NCI-H526 treated with DMSO at 0.1 percent for 48 hours (cell line): Measurements from ENCODE around the gene ROBO3.

Experiments
- DNase-seq: peaks from one replicate; lab custom pipeline; 2025; lab: John Stamatoyannopoulos, UW

Gene ROBO3

GRCh38 chr11:124842305-124842704, 22.9 kb upstream of the ROBO3 start:
- DNase-seq, result no peak

- no peak for DNase-seq
Measured at GRCh38 chr11:124843616-124843910, 21.7 kb upstream of the ROBO3 start.

DNA sequence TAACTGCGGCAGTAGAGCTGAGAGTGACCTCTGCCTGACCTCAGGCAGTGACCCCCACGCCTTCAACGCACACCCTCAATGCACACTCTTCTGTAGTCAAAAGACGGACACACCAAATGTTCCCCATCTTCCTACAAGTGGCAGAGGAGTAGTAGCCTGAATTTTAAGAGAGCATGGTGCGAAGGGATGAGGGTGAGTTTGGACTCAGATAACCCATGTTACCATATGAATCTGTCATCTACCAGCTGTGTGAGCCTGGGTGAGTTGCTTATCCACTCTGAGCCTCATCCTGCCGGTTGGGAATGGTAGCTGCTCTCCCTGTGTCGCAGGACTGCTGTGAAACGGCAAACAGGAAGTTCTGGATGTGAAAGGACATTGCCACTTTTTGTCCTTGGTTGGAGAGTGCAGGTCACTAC, 20.6 kb upstream of the ROBO3 start:
- DNase-seq, result no peak

GRCh38 chr11:124846070-124846673, 19.1 kb upstream of the ROBO3 start:
- no peak for DNase-seq

DNA sequence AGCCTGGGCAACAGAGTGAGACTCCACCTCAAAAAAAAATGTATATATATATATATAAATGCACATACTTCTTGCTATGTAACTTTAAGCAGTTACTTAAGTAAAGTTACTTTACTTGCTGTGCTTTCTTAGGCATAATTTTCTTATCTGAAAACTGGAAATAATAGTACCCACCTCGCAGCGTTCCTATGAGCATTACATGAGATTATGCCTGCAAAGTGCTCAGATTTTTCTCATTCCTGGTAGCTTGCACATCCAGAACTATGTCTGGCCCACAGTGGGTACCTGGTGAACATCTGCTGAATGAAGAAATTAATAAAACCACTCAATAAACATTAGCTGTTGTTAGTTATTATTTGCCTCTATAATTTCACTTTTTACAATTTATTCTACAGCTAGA, 6.1 kb upstream of the ROBO3 start:
- no peak for DNase-seq

DNA sequence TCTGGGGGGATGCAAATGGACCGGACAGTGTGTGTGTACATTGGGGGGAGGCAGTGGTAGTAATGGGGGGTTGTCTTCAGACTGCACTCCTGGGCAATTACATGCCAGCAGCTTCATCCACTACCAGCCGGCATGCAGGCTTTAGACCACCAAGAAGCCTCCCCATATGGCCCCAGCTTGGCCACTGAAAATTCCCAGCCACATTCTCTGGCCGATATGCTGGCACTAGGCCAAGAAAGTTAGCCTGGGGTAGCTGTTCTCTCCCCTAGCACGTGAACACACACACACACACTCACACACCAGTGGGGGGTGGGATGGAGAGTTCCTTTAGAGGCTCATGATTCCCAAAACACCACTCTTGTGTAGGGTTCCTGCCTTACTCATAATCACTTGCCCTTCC, 3.6 kb upstream of the ROBO3 start:
- DNase-seq, result no peak

DNA sequence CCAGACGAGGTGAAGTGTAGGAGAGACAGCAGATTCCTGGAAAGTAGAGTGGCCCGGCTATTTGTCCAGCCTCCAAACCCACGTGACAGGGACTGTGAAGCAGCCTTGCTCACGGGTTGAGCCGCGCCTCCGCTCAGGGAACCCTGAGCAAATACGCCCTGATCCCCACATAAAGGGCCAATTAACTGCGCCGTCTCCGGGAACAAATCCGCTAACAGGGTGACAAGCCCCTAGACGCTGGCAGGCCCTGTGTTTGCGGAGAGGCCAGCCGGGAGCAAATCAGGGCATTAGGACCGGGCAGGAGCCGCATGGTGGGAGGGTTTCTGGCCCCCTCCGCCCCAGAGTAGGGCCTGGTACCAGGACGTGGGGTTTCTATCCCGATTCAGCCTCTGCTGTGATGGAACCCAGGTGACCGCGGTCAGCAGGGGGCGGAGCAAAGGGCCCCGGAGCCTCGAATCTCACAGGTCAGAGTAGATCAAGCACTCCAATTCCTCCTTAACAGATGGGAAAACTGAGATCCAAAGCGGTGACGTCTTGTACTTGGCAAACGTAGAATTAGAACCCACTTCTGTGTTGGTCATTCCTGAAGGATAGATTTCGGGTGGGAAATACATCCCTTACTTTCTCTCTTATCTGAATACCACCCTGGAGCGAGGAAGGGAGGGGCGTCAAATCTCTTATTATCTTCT, 2.0 kb upstream of the ROBO3 start:
- no peak for DNase-seq

DNA sequence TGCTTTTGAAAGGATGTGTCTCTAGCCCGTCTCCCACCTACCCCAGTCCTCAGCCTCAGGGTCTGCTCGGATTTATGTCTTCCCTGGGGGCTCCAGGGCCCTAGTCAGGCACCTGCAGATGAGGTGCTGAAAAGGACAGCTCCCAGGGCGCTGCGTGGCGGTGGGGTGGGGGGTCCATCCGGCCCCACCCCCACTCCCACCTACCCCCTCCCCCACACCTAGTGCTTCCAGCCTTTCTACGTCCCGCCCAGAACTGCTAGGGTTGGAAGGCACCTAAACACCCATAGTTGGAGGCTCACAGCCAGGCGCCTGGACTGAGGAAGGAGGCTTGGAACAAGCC, 1.4 kb upstream of the ROBO3 start:
- no peak for DNase-seq

DNA sequence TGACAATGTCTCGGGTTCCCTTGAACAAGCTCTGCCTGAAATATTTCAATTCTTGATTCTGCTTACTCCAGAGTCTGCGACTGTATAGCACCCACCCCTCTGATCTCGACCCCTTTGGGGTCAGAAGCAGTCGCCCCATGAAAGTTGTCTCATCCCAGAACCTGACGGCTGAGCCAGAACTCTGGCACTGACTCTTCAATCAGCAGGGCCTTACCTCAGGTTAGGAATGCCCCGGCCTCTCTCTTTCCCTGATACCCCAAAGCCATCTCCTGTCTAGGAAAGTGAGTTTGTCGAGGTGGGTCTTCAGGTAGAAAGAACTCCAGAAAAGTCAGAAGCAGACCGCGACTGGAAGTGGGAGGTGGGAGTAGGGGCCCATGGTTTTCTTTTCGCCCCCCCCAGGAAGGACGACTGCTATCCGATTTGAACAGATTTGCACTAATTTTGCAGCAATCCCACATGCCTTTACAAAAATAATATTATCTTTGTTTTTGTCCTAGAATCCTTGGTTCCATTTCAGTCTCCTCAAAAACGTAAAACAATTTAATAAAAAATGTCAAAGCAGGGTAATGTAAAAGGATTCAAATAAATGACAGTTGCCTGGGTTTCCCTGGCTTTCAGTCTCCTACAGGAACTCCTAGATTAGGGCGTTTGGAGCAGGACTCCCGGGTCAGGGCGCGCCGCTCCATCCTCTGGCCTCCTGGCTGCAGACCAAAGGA, 898 bp upstream of the ROBO3 start:
- no peak for DNase-seq

GRCh38 chr11:124864892-124865180, 396 bp upstream of the ROBO3 start:
- no peak for DNase-seq

GRCh38 chr11:124865902-124866851, 945 bp downstream of the ROBO3 start:
- DNase-seq, result peak; percentile 67

- DNase-seq, result peak; percentile 81
Measured at GRCh38 chr11:124867700-124868099, 2.5 kb downstream of the ROBO3 start.

- DNase-seq, result peak; percentile 33
Measured at GRCh38 chr11:124868331-124869274, 3.4 kb downstream of the ROBO3 start.

GRCh38 chr11:124869331-124869730, 4.1 kb downstream of the ROBO3 start:
- no peak for DNase-seq

GRCh38 chr11:124869856-124870387, 4.7 kb downstream of the ROBO3 start:
- no peak for DNase-seq

- DNase-seq, result no peak
Measured at GRCh38 chr11:124870430-124870829, 5.2 kb downstream of the ROBO3 start.

GRCh38 chr11:124872280-124872679, 7.0 kb downstream of the ROBO3 start:
- no peak for DNase-seq

GRCh38 chr11:124872741-124873140, 7.5 kb downstream of the ROBO3 start:
- no peak for DNase-seq

- no peak for DNase-seq
Measured at GRCh38 chr11:124873951-124874350, 8.7 kb downstream of the ROBO3 start.

GRCh38 chr11:124874571-124875255, 9.5 kb downstream of the ROBO3 start:
- DNase-seq, result no peak

DNA sequence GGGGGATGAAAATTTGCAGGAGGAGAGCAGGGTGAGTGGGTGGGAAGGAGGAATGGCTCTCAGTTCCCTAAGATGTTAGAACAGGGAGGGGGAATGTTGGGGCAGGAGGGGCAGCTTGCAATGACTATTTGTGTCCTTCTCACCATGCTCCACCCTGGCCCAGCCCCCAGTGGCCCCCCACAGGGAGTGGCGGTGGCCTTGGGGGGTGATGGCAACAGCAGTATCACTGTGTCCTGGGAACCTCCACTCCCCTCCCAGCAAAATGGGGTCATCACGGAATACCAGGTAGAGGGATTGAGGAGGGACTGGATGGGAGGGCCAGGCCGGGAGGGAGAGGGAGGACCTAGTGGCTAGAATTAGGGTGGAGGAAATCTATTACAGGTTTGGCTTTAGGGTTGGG, 10.2 kb downstream of the ROBO3 start:
- no peak for DNase-seq
